Measurements from ENCODE around the gene TFB2M. TPM values are rescaled to one million over a fixed set of nuclear protein-coding genes. Genes with fewer than 3 reads are reported as not detected.

Gene TFB2M
- total and polyA plus RNA-seq, 2 donors (not counting 1 experiment from before 2014, with no cell fraction given), result 8.8 to 11.6 TPM

GRCh38 chr1:246602194-246602593 is 36.1 kb upstream of the TFB2M start:
- ChIA-PET CTCF (no interaction called here), POLR2A (no interaction called here)
- Histone ChIP-seq H3K9me3 (ENCODE audit: control extremely low read depth in 1 of 3, control insufficient read depth in 2 of 3, insufficient read depth in 1 of 3, low read length in 2 of 3) (peaks cover 0 to 3% (median 0%) of the 10 kb centered on the region in 3 donors), H3K4me2 (replicated peaks; ENCODE audit: low read depth, low read length, poor library complexity, severe bottlenecking) (no peak overlapping the region), H2AFZ (ENCODE audit: insufficient read depth, low read depth, low read length, poor library complexity, severe bottlenecking) (no peak overlapping the region), H4K20me1 (ENCODE audit: control insufficient read depth, insufficient read depth, low read length, poor library complexity, severe bottlenecking) (peaks cover 80% of the 10 kb centered on the region), H3K4me1 (ENCODE audit: control insufficient read depth in 2 of 2, insufficient read depth in 2 of 2, low read length in 2 of 2) (no peaks in the 10 kb centered on the region), H3K27ac (ENCODE audit: low read length in 2 of 2) (peak overlapping the region in 1 of 2 donors; percentile 14), H3K4me3 (ENCODE audit: control extremely low read depth in 1 of 5, extremely low read depth in 1 of 5, insufficient read depth in 1 of 5, low read depth in 2 of 5, low read length in 4 of 5) (no peak overlapping the region), H3K79me2 (ENCODE audit: control insufficient read depth, insufficient read depth, low read length) (peaks cover 83% of the 10 kb centered on the region), H3K36me3 (replicated peaks in 1 of 2; ENCODE audit: control extremely low read depth in 1 of 2, control insufficient read depth in 1 of 2, extremely low read depth in 1 of 2, insufficient read depth in 2 of 2, low read length in 1 of 2) (peaks cover 2 to 8% of the 10 kb centered on the region in 2 experiments), H3K9ac (ENCODE audit: low read length) (no peak overlapping the region), H3K27me3 (replicated peaks in 1 of 4; ENCODE audit: control extremely low read depth in 1 of 4, control insufficient read depth in 3 of 4, insufficient read depth in 4 of 4, low read length in 3 of 4) (no peaks in the 10 kb centered on the region)
- Mint-ChIP-seq H3K4me3 (no peak overlapping the region), H3K27me3 (no peaks in the 10 kb centered on the region), H3K4me1 (peaks cover 36% of the 10 kb centered on the region), H3K9me3 (ENCODE audit: insufficient read depth) (no peaks in the 10 kb centered on the region), H3K27ac (no peak overlapping the region)
- intact Hi-C loops (cut with micrococcal nuclease), result no loop called here
- 78% methylated on average over 1 of the region's 3 CpGs for WGBS (ENCODE audit: insufficient coverage)
- DNase-seq (no peak), ATAC-seq (ENCODE audit: low read depth) (no peak)
- TF ChIP-seq CTCF (IDR thresholded peaks at IDR 0.05) (no peak), EZH2 (IDR thresholded peaks at IDR 0.05; ENCODE audit: borderline replicate concordance, insufficient read depth, low read depth, low read length, poor library complexity, severe bottlenecking) (no peak)

GRCh38 chr1:246600579-246600978 is 34.5 kb upstream of the TFB2M start:
- peaks cover 95% of the 10 kb centered on the region for H3K79me2 ChIP-seq (ENCODE audit: control insufficient read depth, insufficient read depth, low read length)
- peaks cover 46% of the 10 kb centered on the region for H3K4me1 Mint-ChIP-seq
- H3K27me3 ChIP-seq (replicated peaks in 1 of 4; ENCODE audit: control extremely low read depth in 1 of 4, control insufficient read depth in 3 of 4, insufficient read depth in 4 of 4, low read length in 3 of 4), result no peaks in the 10 kb centered on the region
- no peak overlapping the region for H3K27ac ChIP-seq (ENCODE audit: low read length in 2 of 2)
- no peaks in the 10 kb centered on the region for H3K4me1 ChIP-seq (ENCODE audit: control insufficient read depth in 2 of 2, insufficient read depth in 2 of 2, low read length in 2 of 2)
- peaks cover 8% of the 10 kb centered on the region in 2 experiments for H3K36me3 ChIP-seq (replicated peaks in 1 of 2; ENCODE audit: control extremely low read depth in 1 of 2, control insufficient read depth in 1 of 2, extremely low read depth in 1 of 2, insufficient read depth in 2 of 2, low read length in 1 of 2)
- no peak overlapping the region for H3K4me3 ChIP-seq (ENCODE audit: control extremely low read depth in 1 of 5, extremely low read depth in 1 of 5, insufficient read depth in 1 of 5, low read depth in 2 of 5, low read length in 4 of 5)
- H3K27ac Mint-ChIP-seq, result peak overlapping the region; percentile 4
- H2AFZ ChIP-seq (ENCODE audit: insufficient read depth, low read depth, low read length, poor library complexity, severe bottlenecking), result no peak overlapping the region
- ATAC-seq (ENCODE audit: low read depth) (no peak), DNase-seq (no peak)
- intact Hi-C loops (cut with micrococcal nuclease), result no loop called here
- no peaks in the 10 kb centered on the region for H3K9me3 Mint-ChIP-seq (ENCODE audit: insufficient read depth)
- H3K9me3 ChIP-seq (ENCODE audit: control extremely low read depth in 1 of 3, control insufficient read depth in 2 of 3, insufficient read depth in 1 of 3, low read length in 2 of 3), result peaks cover 0 to 3% (median 0%) of the 10 kb centered on the region in 3 donors
- no peak overlapping the region for H3K9ac ChIP-seq (ENCODE audit: low read length)
- ChIA-PET POLR2A (no interaction called here), CTCF (interaction anchor here (1.2 kb wide), 1 partner anchor 67 kb away, joined by 3 read pairs; no protein-coding TSS in a partner anchor)
- no peak for TF ChIP-seq EZH2 (IDR thresholded peaks at IDR 0.05; ENCODE audit: borderline replicate concordance, insufficient read depth, low read depth, low read length, poor library complexity, severe bottlenecking)
- TF ChIP-seq CTCF (IDR thresholded peaks at IDR 0.05), result no peak
- H4K20me1 ChIP-seq (ENCODE audit: control insufficient read depth, insufficient read depth, low read length, poor library complexity, severe bottlenecking), result peaks cover 95% of the 10 kb centered on the region
- H3K4me3 Mint-ChIP-seq, result no peak overlapping the region
- no peaks in the 10 kb centered on the region for H3K27me3 Mint-ChIP-seq
- 100% methylated on average over 2 of the region's 2 CpGs for WGBS (ENCODE audit: insufficient coverage)
- H3K4me2 ChIP-seq (replicated peaks; ENCODE audit: low read depth, low read length, poor library complexity, severe bottlenecking), result no peak overlapping the region

Data from B cell (primary cell).